HG02938 (cell line): ENCODE measurements around the gene PRRC1.
"Not testable (repeated sequence)": the region's sequence is repeated elsewhere in the genome, so short reads cannot be mapped to it uniquely, and the experiment has no call there.

ENCODE experiments used
- ATAC-seq: cut with Tn5 transposase; IDR thresholded peaks from one replicate; pipeline ENCODE4 v1.9.1; 2021; ENCODE audit warnings: mild to moderate bottlenecking, moderate library complexity; ENCODE audit not compliant: unreplicated experiment

The PRRC1 gene

GRCh38 chr5:127540553-127540952 is 23.1 kb downstream of the PRRC1 start:
- ATAC-seq, result not testable (repeated sequence)

- ATAC-seq, result not testable (repeated sequence)
These were observed 27.8 kb downstream of the PRRC1 start for GRCh38 chr5:127545249-127545648.

GRCh38 chr5:127549551-127549950 is 32.1 kb downstream of the PRRC1 start:
- no peak for ATAC-seq

GRCh38 chr5:127550652-127551409 is 33.4 kb downstream of the PRRC1 start:
- no peak for ATAC-seq

- ATAC-seq, result no peak
These were observed 34.1 kb downstream of the PRRC1 start for GRCh38 chr5:127551410-127552041.

- no peak for ATAC-seq
These were observed 38.4 kb downstream of the PRRC1 start for GRCh38 chr5:127555826-127556225.

- ATAC-seq, result no peak
These were observed 39.3 kb downstream of the PRRC1 start for GRCh38 chr5:127556609-127557334.

GRCh38 chr5:127558273-127558672 is 40.8 kb downstream of the PRRC1 start:
- ATAC-seq, result no peak

- no peak for ATAC-seq
These were observed 43.8 kb downstream of the PRRC1 start for GRCh38 chr5:127561254-127561653.

- no peak for ATAC-seq
These were observed 44.8 kb downstream of the PRRC1 start for GRCh38 chr5:127562252-127562651.

GRCh38 chr5:127563136-127563535 is 45.7 kb downstream of the PRRC1 start:
- ATAC-seq, result no peak

- peak; percentile 38 for ATAC-seq
These were observed 46.7 kb downstream of the PRRC1 start for GRCh38 chr5:127564002-127564769.

GRCh38 chr5:127565586-127566270 is 48.3 kb downstream of the PRRC1 start:
- no peak for ATAC-seq

GRCh38 chr5:127567026-127567768 is 49.8 kb downstream of the PRRC1 start:
- ATAC-seq, result peak; percentile 76

GRCh38 chr5:127568166-127568565 is 50.7 kb downstream of the PRRC1 start:
- no peak for ATAC-seq

GRCh38 chr5:127569471-127569870 is 52.0 kb downstream of the PRRC1 start:
- ATAC-seq, result not testable (repeated sequence)

- ATAC-seq, result peak; percentile 76
These were observed 54.1 kb downstream of the PRRC1 start for GRCh38 chr5:127571314-127572131.

GRCh38 chr5:127572930-127573329 is 55.5 kb downstream of the PRRC1 start:
- no peak for ATAC-seq
